ENCODE data around the gene PCDH11Y.
"Not testable (repeated sequence)": the region's sequence is repeated elsewhere in the genome, so short reads cannot be mapped to it uniquely, and the experiment has no call there.

Gene PCDH11Y

GRCh38 chrY:5000057-5000456 is at the start of gene PCDH11Y:
Gene PCDH11Y, plus strand, starts transcription at chrY:5000296. Its CDS starts 56,804 bp downstream, at chrY:5057100.
- DNase-seq: not testable (repeated sequence)

- DNase-seq: not testable (repeated sequence)
Measured at GRCh38 chrY:4967894-4968293, 32.2 kb upstream of the PCDH11Y start.

- not testable (repeated sequence) for DNase-seq
Measured at GRCh38 chrY:4991743-4992400, 8.2 kb upstream of the PCDH11Y start.

GRCh38 chrY:4994892-4995291 is 5.2 kb upstream of the PCDH11Y start:
- not testable (repeated sequence) for DNase-seq

- DNase-seq: not testable (repeated sequence)
Measured at GRCh38 chrY:5002476-5003184, 2.5 kb downstream of the PCDH11Y start.

GRCh38 chrY:5038972-5039523 is 39.0 kb downstream of the PCDH11Y start:
- not testable (repeated sequence) for DNase-seq

- not testable (repeated sequence) for DNase-seq
Measured at GRCh38 chrY:5083017-5083416, 82.9 kb downstream of the PCDH11Y start.

- DNase-seq: not testable (repeated sequence)
Measured at GRCh38 chrY:5182998-5183397, 182.9 kb downstream of the PCDH11Y start.

- not testable (repeated sequence) for DNase-seq
Measured at GRCh38 chrY:5215116-5215515, 215.0 kb downstream of the PCDH11Y start.

- DNase-seq: not testable (repeated sequence)
Measured at GRCh38 chrY:5324931-5325330, 324.8 kb downstream of the PCDH11Y start.

- not testable (repeated sequence) for DNase-seq
Measured at GRCh38 chrY:5342220-5342619, 342.1 kb downstream of the PCDH11Y start.

- DNase-seq: not testable (repeated sequence)
Measured at GRCh38 chrY:5543705-5544104, 543.6 kb downstream of the PCDH11Y start.

- DNase-seq: not testable (repeated sequence)
Measured at GRCh38 chrY:5638589-5638988, 638.5 kb downstream of the PCDH11Y start.

- DNase-seq: not testable (repeated sequence)
Measured at GRCh38 chrY:5679265-5679664, 679.2 kb downstream of the PCDH11Y start.

- DNase-seq: not testable (repeated sequence)
Measured at GRCh38 chrY:5708727-5709126, 708.6 kb downstream of the PCDH11Y start.

GRCh38 chrY:5709788-5710381 is 709.8 kb downstream of the PCDH11Y start:
- DNase-seq: not testable (repeated sequence)

- not testable (repeated sequence) for DNase-seq
Measured at GRCh38 chrY:5761403-5761802, 761.3 kb downstream of the PCDH11Y start.

GRCh38 chrY:5776485-5776884 is 776.4 kb downstream of the PCDH11Y start:
- DNase-seq: not testable (repeated sequence)

Measured in NCI-H82 (cell line).